Keratinocyte (primary cell): ENCODE results near the gene PTPRD.

ENCODE experiments used
- EZH2 ChIP-seq: IDR thresholded peaks from one replicate; pipeline ENCODE4 v1.6.1; 2012; ENCODE audit warnings: inconsistent platforms, mild to moderate bottlenecking, low read length, moderate library complexity
- TF ChIP-seq, protein P1 (sequence below), 3 experiments: IDR thresholded peaks in 1 of 3; conservative IDR thresholded peaks in 1 of 3; optimal IDR thresholded peaks in 1 of 3; 2 replicates in 2 of 3; 3 replicates in 1 of 3; pipeline versions ENCODE3 to v1.5.1; 2011; ENCODE audit warnings: low read length in 3 of 3, mild to moderate bottlenecking in 3 of 3, moderate library complexity in 2 of 3, control low read depth in 1 of 3, inconsistent platforms in 1 of 3; ENCODE audit not compliant: insufficient read depth in 2 of 3; ENCODE audit errors: extremely low read depth in 1 of 3

DNA sequence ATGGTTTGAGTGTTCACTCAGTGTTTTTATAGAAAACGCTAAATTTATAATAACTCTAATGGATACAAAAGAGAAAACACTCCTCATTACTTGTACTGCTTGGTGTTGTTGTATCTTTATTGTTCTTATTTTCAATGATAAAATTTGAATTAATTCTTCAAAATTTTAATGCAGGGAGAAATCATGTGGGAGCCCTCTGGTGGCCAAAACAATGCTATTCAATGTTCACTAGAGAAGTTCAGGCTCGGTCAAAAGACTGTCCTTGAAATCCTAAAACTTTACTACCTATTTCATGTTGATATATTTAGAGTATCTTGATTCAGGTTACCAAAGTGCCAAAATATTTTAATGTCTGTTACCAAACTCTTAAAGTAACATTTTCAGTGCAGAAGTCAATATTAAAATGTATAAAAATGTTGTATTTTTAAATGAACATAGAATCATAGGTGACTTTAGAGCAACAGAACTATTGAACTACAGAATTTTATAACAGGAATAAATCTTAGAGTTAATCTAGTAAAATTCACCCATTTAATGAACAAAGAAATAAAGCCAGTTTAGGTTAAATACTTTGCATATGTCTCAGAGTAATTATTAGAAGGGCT lies 1259.8 kb downstream of the PTPRD start:
- TF ChIP-seq, protein P1, sequence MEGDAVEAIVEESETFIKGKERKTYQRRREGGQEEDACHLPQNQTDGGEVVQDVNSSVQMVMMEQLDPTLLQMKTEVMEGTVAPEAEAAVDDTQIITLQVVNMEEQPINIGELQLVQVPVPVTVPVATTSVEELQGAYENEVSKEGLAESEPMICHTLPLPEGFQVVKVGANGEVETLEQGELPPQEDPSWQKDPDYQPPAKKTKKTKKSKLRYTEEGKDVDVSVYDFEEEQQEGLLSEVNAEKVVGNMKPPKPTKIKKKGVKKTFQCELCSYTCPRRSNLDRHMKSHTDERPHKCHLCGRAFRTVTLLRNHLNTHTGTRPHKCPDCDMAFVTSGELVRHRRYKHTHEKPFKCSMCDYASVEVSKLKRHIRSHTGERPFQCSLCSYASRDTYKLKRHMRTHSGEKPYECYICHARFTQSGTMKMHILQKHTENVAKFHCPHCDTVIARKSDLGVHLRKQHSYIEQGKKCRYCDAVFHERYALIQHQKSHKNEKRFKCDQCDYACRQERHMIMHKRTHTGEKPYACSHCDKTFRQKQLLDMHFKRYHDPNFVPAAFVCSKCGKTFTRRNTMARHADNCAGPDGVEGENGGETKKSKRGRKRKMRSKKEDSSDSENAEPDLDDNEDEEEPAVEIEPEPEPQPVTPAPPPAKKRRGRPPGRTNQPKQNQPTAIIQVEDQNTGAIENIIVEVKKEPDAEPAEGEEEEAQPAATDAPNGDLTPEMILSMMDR (optimal IDR thresholded peaks at IDR 0.05 in 1 of 3, IDR thresholded peaks at IDR 0.05 in 1 of 3, conservative IDR thresholded peaks at IDR 0.05 in 1 of 3; ENCODE audit: extremely low read depth in 1 of 3, insufficient read depth in 2 of 3, low read length in 3 of 3), result peak in 1 of 3 experiments; percentile 42
- TF ChIP-seq EZH2, result no peak
